ENCODE results near the gene HOXD3. TPM values are rescaled to one million over a fixed set of nuclear protein-coding genes. Genes with fewer than 3 reads are reported as not detected.

Gene HOXD3
- total and polyA plus RNA-seq, 2 donors, result 0.28 to 0.82 TPM

DNA sequence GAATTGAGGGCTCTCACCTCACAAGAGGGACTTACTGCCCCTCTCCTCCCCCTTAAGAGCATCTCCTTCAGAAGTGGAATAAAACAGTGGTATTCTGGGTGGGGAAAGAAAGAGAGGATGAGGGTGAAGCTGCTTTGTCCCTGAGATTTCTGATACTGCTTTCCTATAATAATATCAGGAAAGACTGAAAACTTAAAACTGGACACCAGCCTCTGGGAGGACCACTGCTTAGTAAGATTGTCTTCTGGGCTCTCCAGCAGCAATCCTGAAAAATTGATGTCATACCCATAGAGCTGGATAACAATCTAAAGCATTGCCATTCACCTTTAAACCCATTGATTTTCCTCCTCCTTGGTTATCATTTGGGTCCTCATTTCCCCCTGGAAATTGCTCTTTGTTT, 10.5 kb upstream of the HOXD3 start:
- peaks cover 83 to 97% of the 10 kb centered on the region in 2 donors for H3K27me3 ChIP-seq (ENCODE audit: control insufficient read depth in 2 of 2, insufficient read depth in 1 of 2, low read length in 1 of 2)
- no peak overlapping the region for H3K27ac ChIP-seq (ENCODE audit: low read depth in 1 of 2, low read length in 1 of 2)
- no peak overlapping the region for H3K4me3 ChIP-seq (ENCODE audit: low read length in 2 of 2)
- no peaks in the 10 kb centered on the region for H3K36me3 ChIP-seq (ENCODE audit: control insufficient read depth in 2 of 2, insufficient read depth in 2 of 2, low read length in 1 of 2)
- H3K9me3 ChIP-seq (ENCODE audit: control insufficient read depth in 2 of 2, insufficient read depth in 1 of 2, low read length in 1 of 2), result peaks cover 0 to 15% of the 10 kb centered on the region in 2 donors
- DNase-seq (ENCODE audit: low read depth in 6 of 9, low spot score in 9 of 9), result no peak
- H3K4me1 ChIP-seq (ENCODE audit: control insufficient read depth in 2 of 2, insufficient read depth in 2 of 2, low read length in 2 of 2), result no peaks in the 10 kb centered on the region

DNA sequence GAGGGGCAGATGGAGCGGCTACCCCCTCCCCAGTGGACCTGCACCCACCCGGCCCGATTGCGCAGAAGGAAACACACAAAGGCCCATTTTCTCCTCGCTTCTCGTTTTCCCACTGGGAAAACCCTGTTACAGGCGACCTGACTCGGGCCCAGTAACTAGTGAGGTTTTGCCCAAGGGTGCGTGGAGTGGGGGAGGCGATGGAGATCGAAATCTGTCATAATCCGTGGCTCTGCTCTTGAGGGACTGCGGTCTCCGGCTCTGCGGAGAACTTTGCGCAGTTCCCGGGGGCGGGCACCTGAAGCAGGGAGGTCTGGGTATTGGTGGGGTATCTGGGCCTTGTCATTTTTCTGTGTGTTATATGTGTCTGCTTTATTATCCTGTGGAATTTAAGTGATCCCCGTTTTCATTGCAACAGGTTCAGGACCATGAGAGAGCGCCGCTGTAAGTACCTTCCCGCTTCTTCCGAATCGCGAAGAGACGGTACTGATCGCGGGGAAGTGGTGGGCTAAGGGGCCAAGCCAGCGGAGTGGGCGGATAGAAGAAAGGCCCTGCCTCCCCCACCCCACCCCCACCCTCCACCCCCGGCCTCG, 9.8 kb upstream of the HOXD3 start:
- WGBS, result 17% methylated on average over 32 of the region's 32 CpGs
- Histone ChIP-seq H3K27ac (ENCODE audit: low read depth in 1 of 2, low read length in 1 of 2) (no peak overlapping the region), H3K4me1 (ENCODE audit: control insufficient read depth in 2 of 2, insufficient read depth in 2 of 2, low read length in 2 of 2) (no peaks in the 10 kb centered on the region), H3K27me3 (ENCODE audit: control insufficient read depth in 2 of 2, insufficient read depth in 1 of 2, low read length in 1 of 2) (peaks cover 86 to 97% of the 10 kb centered on the region in 2 donors), H3K9me3 (ENCODE audit: control insufficient read depth in 2 of 2, insufficient read depth in 1 of 2, low read length in 1 of 2) (peaks cover 0 to 15% of the 10 kb centered on the region in 2 donors), H3K36me3 (ENCODE audit: control insufficient read depth in 2 of 2, insufficient read depth in 2 of 2, low read length in 1 of 2) (no peaks in the 10 kb centered on the region), H3K4me3 (ENCODE audit: low read length in 2 of 2) (no peak overlapping the region)
- no peak for DNase-seq (ENCODE audit: low read depth in 6 of 9, low spot score in 9 of 9)

DNA sequence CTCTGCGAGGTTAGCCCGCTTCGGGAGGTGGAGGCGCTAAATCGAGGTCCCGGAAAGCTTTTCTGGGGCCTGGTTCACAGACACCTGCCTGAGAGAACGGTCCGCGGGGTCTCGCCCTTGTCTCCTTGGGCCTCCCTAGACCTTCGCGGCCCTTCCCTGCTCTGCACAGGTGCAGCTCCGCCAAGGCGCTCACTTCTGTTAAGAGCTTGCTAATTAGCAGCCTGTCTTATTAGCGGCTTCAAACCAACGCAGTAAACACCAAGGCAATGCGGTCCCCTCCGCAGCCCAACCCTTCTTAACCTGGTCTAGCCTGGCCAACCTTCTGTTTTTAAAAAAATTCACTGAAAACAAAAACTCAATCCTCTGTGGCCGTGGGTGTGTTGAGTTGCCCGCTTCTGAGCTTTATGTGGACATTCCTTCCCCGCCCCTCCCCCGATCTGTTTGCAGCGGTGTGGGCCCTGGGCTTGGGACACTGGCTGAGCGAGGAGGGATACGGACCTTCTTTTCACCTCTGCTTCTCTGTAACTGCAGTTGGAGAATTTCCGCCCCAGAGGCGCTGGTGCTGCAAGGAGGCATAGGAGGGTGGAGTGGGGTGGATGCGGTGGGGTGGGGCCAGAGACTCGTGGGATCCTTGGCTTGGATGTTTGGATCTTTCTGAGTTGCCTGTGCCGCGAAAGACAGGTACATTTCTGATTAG, 9.2 kb upstream of the HOXD3 start:
- no peaks in the 10 kb centered on the region for H3K36me3 ChIP-seq (ENCODE audit: control insufficient read depth in 2 of 2, insufficient read depth in 2 of 2, low read length in 1 of 2)
- no peak overlapping the region for H3K27ac ChIP-seq (ENCODE audit: low read depth in 1 of 2, low read length in 1 of 2)
- peaks cover 90 to 97% of the 10 kb centered on the region in 2 donors for H3K27me3 ChIP-seq (ENCODE audit: control insufficient read depth in 2 of 2, insufficient read depth in 1 of 2, low read length in 1 of 2)
- 15% methylated on average over 31 of the region's 31 CpGs for WGBS
- no peak overlapping the region for H3K4me3 ChIP-seq (ENCODE audit: low read length in 2 of 2)
- no peaks in the 10 kb centered on the region for H3K4me1 ChIP-seq (ENCODE audit: control insufficient read depth in 2 of 2, insufficient read depth in 2 of 2, low read length in 2 of 2)
- peaks cover 0 to 15% of the 10 kb centered on the region in 2 donors for H3K9me3 ChIP-seq (ENCODE audit: control insufficient read depth in 2 of 2, insufficient read depth in 1 of 2, low read length in 1 of 2)
- no peak for DNase-seq (ENCODE audit: low read depth in 6 of 9, low spot score in 9 of 9)

GRCh38 chr2:176148751-176149421, 8.2 kb upstream of the HOXD3 start:
- H3K4me3 ChIP-seq (ENCODE audit: low read length in 2 of 2), result no peak overlapping the region
- H3K4me1 ChIP-seq (ENCODE audit: control insufficient read depth in 2 of 2, insufficient read depth in 2 of 2, low read length in 2 of 2), result no peaks in the 10 kb centered on the region
- WGBS, result 34% methylated on average over 11 of the region's 11 CpGs
- H3K36me3 ChIP-seq (ENCODE audit: control insufficient read depth in 2 of 2, insufficient read depth in 2 of 2, low read length in 1 of 2), result no peaks in the 10 kb centered on the region
- no peak overlapping the region for H3K27ac ChIP-seq (ENCODE audit: low read depth in 1 of 2, low read length in 1 of 2)
- DNase-seq (ENCODE audit: low read depth in 6 of 9, low spot score in 9 of 9), result no peak
- H3K9me3 ChIP-seq (ENCODE audit: control insufficient read depth in 2 of 2, insufficient read depth in 1 of 2, low read length in 1 of 2), result peaks cover 0 to 15% of the 10 kb centered on the region in 2 donors
- H3K27me3 ChIP-seq (ENCODE audit: control insufficient read depth in 2 of 2, insufficient read depth in 1 of 2, low read length in 1 of 2), result peaks cover 90 to 97% of the 10 kb centered on the region in 2 donors

- peaks cover 93 to 100% of the 10 kb centered on the region in 2 donors for H3K27me3 ChIP-seq (ENCODE audit: control insufficient read depth in 2 of 2, insufficient read depth in 1 of 2, low read length in 1 of 2)
- no peak overlapping the region for H3K27ac ChIP-seq (ENCODE audit: low read depth in 1 of 2, low read length in 1 of 2)
- 17% methylated on average over 22 of the region's 22 CpGs for WGBS
- no peak for DNase-seq (ENCODE audit: low read depth in 6 of 9, low spot score in 9 of 9)
- H3K4me3 ChIP-seq (ENCODE audit: low read length in 2 of 2), result no peak overlapping the region
- H3K9me3 ChIP-seq (ENCODE audit: control insufficient read depth in 2 of 2, insufficient read depth in 1 of 2, low read length in 1 of 2), result peaks cover 0 to 15% of the 10 kb centered on the region in 2 donors
- H3K36me3 ChIP-seq (ENCODE audit: control insufficient read depth in 2 of 2, insufficient read depth in 2 of 2, low read length in 1 of 2), result no peaks in the 10 kb centered on the region
- no peaks in the 10 kb centered on the region for H3K4me1 ChIP-seq (ENCODE audit: control insufficient read depth in 2 of 2, insufficient read depth in 2 of 2, low read length in 2 of 2)
Observed at GRCh38 chr2:176149481-176149938, 7.6 kb upstream of the HOXD3 start.

DNA sequence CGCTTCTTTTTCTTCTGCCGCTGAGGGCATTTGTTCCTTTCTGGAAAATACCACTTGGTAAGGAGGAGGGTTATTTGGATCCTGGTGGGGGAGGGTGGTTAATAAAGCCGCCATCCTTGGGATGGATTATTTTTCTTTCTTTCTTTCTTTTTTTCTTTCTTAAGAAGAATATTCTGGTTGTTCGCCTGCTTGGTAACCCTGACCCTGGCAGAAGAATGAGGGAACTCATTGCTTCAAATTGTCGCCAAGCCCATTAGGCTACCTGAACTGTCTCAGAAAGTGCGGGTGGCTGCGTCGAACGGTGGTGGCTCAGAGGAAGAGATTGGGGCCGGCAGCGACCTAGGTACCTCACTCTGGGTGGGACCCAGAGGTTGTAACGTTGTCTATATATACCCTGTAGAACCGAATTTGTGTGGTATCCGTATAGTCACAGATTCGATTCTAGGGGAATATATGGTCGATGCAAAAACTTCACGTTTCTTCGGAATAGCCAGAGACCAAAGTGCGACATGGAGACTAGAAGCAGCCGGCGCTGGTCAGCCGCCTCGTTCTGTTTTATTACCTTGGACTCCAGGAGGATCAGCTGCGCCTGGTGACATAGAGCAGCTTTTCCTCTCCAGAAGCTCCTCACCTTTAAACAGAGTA, 7.0 kb upstream of the HOXD3 start:
- Histone ChIP-seq H3K27ac (ENCODE audit: low read depth in 1 of 2, low read length in 1 of 2) (no peak overlapping the region), H3K27me3 (ENCODE audit: control insufficient read depth in 2 of 2, insufficient read depth in 1 of 2, low read length in 1 of 2) (peaks cover 96 to 100% of the 10 kb centered on the region in 2 donors), H3K36me3 (ENCODE audit: control insufficient read depth in 2 of 2, insufficient read depth in 2 of 2, low read length in 1 of 2) (no peaks in the 10 kb centered on the region), H3K4me3 (ENCODE audit: low read length in 2 of 2) (no peak overlapping the region), H3K9me3 (ENCODE audit: control insufficient read depth in 2 of 2, insufficient read depth in 1 of 2, low read length in 1 of 2) (peaks cover 0 to 15% of the 10 kb centered on the region in 2 donors), H3K4me1 (ENCODE audit: control insufficient read depth in 2 of 2, insufficient read depth in 2 of 2, low read length in 2 of 2) (no peaks in the 10 kb centered on the region)
- 24% methylated on average over 24 of the region's 24 CpGs for WGBS
- DNase-seq (ENCODE audit: low read depth in 6 of 9, low spot score in 9 of 9), result no peak

- Histone ChIP-seq H3K4me1 (ENCODE audit: control insufficient read depth in 2 of 2, insufficient read depth in 2 of 2, low read length in 2 of 2) (no peaks in the 10 kb centered on the region), H3K36me3 (ENCODE audit: control insufficient read depth in 2 of 2, insufficient read depth in 2 of 2, low read length in 1 of 2) (no peaks in the 10 kb centered on the region), H3K4me3 (ENCODE audit: low read length in 2 of 2) (no peak overlapping the region), H3K27ac (ENCODE audit: low read depth in 1 of 2, low read length in 1 of 2) (no peak overlapping the region), H3K27me3 (ENCODE audit: control insufficient read depth in 2 of 2, insufficient read depth in 1 of 2, low read length in 1 of 2) (peaks cover 96 to 100% of the 10 kb centered on the region in 2 donors), H3K9me3 (ENCODE audit: control insufficient read depth in 2 of 2, insufficient read depth in 1 of 2, low read length in 1 of 2) (peaks cover 0 to 15% of the 10 kb centered on the region in 2 donors)
- WGBS, result 40% methylated on average over 14 of the region's 14 CpGs
- no peak for DNase-seq (ENCODE audit: low read depth in 6 of 9, low spot score in 9 of 9)
Observed at GRCh38 chr2:176150584-176151441, 6.3 kb upstream of the HOXD3 start.

- H3K27me3 ChIP-seq (ENCODE audit: control insufficient read depth in 2 of 2, insufficient read depth in 1 of 2, low read length in 1 of 2), result peaks cover 96 to 100% of the 10 kb centered on the region in 2 donors
- no peak within 1 kb of the TSS for H3K27ac ChIP-seq (ENCODE audit: low read depth in 1 of 2, low read length in 1 of 2)
- no peak within 1 kb of the TSS for H3K4me3 ChIP-seq (ENCODE audit: low read length in 2 of 2)
- DNase-seq (ENCODE audit: low read depth in 6 of 9, low spot score in 9 of 9), result no peak
- H3K4me1 ChIP-seq (ENCODE audit: control insufficient read depth in 2 of 2, insufficient read depth in 2 of 2, low read length in 2 of 2), result no peaks in the 10 kb centered on the region
- no peaks in the 10 kb centered on the region for H3K36me3 ChIP-seq (ENCODE audit: control insufficient read depth in 2 of 2, insufficient read depth in 2 of 2, low read length in 1 of 2)
- 5% methylated on average over 55 of the region's 55 CpGs for WGBS
- peaks cover 0 to 15% of the 10 kb centered on the region in 2 donors for H3K9me3 ChIP-seq (ENCODE audit: control insufficient read depth in 2 of 2, insufficient read depth in 1 of 2, low read length in 1 of 2)
Observed at GRCh38 chr2:176151442-176152287, 5.4 kb upstream of the HOXD3 start, which contains the start of gene HOXD4. Gene HOXD4 (plus strand): TSS chr2:176151550. CDS start chr2:176151634, 84 bp downstream.
